Measurements from ENCODE around the gene JUP.
A peak's percentile ranks its signal among the peaks of the same experiment; 100 is the strongest.

JUP gene

DNA sequence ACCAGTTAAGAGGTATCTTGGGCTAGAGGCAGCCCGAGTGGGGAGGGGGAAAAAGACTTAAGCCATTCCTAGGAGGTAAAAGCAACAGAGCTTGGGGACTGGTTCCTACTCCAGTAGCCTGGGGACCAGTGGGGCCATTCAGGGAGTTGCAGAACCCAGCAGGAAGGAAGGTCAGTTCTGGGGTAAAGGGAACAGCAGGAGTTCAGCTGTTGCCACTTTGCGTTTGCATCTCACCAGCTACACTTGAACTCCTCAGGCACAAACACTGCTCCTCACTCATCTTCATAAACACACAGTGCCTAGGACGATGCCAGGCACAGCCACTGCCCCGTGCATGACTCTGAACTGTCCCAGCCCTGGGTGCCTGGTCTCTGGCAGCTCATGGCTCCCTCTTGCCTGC lies 56.0 kb downstream of the JUP start:
- Histone ChIP-seq H3K4me1 (ENCODE audit: control insufficient read depth, insufficient read depth, low read length) (peaks cover 9% of the 10 kb centered on the region), H3K27me3 (replicated peaks; ENCODE audit: control insufficient read depth, insufficient read depth, low read length) (peaks cover 56% of the 10 kb centered on the region), H3K9ac (ENCODE audit: low read length) (no peak overlapping the region), H3K36me3 (ENCODE audit: control insufficient read depth, insufficient read depth, low read length, severe bottlenecking) (no peaks in the 10 kb centered on the region), H3K9me3 (ENCODE audit: control insufficient read depth, low read length) (no peaks in the 10 kb centered on the region), H3K4me3 (ENCODE audit: low read length) (no peak overlapping the region)
- DNase-seq (ENCODE audit: low read depth): no peak

DNA sequence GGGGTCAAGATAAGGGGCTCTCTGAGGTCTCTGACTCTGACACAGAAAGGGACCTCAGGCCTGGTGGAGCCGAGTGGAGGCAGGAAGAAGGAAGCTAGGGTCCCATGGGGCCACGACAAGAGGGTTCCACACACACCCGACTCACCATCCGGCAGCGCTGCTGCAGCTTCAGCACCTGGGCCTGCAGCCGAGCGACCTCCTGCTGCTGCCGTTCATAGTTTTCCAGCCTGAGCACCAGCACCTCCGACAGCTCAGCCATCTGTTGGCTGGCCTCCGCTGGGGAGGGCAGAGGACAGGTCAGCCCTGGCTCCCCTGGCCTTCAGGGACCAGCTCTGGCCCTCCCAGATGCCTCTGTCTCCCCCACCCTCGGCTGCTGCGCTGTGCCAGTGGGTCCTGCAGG lies 58.5 kb downstream of the JUP start:
- peaks cover 63% of the 10 kb centered on the region for H3K27me3 ChIP-seq (replicated peaks; ENCODE audit: control insufficient read depth, insufficient read depth, low read length)
- no peak overlapping the region for H3K9ac ChIP-seq (ENCODE audit: low read length)
- peaks cover 5% of the 10 kb centered on the region for H3K4me1 ChIP-seq (ENCODE audit: control insufficient read depth, insufficient read depth, low read length)
- DNase-seq (ENCODE audit: low read depth): no peak
- H3K36me3 ChIP-seq (ENCODE audit: control insufficient read depth, insufficient read depth, low read length, severe bottlenecking): no peaks in the 10 kb centered on the region
- no peak overlapping the region for H3K4me3 ChIP-seq (ENCODE audit: low read length)
- H3K9me3 ChIP-seq (ENCODE audit: control insufficient read depth, low read length): no peaks in the 10 kb centered on the region

DNA sequence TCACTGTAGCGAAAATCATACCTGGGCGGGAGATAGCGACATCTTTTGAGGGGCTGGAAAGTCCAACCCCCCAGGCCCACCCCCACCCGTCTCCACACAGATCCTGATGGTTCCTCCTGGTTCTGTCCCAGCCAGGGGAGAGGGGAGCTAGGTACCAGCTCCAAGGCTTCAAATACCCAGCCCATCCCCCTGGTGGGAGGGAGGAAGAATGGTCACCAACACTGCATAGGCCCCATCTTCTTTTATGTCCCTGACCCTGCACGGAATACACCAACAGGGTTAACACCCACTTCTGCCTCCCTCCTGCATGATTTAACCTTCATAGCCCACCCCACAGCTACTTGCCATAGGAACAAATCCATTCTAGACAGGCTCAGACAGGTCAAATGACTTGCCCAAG lies 61.4 kb downstream of the JUP start:
- H3K27me3 ChIP-seq (replicated peaks; ENCODE audit: control insufficient read depth, insufficient read depth, low read length): peaks cover 45% of the 10 kb centered on the region
- peaks cover under 1% of the 10 kb centered on the region for H3K4me1 ChIP-seq (ENCODE audit: control insufficient read depth, insufficient read depth, low read length)
- no peak overlapping the region for H3K4me3 ChIP-seq (ENCODE audit: low read length)

DNA sequence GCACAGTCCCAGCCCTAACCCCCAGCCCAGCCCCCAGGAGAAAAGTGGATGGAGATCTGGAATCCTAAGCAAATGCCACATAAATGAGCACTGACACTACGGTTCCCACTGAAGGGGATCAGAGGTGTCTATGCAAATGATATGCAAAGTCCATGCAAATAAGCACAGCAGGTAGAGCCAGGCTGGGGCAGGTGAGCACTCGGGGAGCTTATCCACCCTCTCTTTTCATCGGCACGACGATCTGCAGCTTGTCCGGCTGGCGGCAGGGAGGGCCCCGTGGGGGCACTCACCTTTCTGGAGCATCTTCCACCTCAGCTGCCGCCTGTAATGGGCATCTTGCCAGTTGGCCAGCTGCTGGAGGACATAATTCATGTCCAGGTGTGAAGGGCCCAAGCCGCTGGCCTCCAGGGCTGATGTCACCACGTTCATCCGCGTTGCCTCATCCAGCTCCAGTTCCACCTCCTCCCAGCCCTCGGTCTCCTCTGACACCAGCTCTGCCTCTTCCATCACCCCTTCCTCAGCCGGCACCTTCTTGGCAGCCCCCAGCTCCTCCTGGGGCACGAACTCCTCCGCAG lies 61.9 kb downstream of the JUP start:
- Histone ChIP-seq H3K9ac (ENCODE audit: low read length) (no peak overlapping the region), H3K9me3 (ENCODE audit: control insufficient read depth, low read length) (no peaks in the 10 kb centered on the region), H3K4me3 (ENCODE audit: low read length) (no peak overlapping the region), H3K4me1 (ENCODE audit: control insufficient read depth, insufficient read depth, low read length) (no peaks in the 10 kb centered on the region), H3K27me3 (replicated peaks; ENCODE audit: control insufficient read depth, insufficient read depth, low read length) (peaks cover 43% of the 10 kb centered on the region), H3K36me3 (ENCODE audit: control insufficient read depth, insufficient read depth, low read length, severe bottlenecking) (no peaks in the 10 kb centered on the region)
- DNase-seq (ENCODE audit: low read depth): no peak

More for the DNA sequence above, 61.4 kb downstream of the JUP start:
- DNase-seq (ENCODE audit: low read depth): no peak
- no peaks in the 10 kb centered on the region for H3K9me3 ChIP-seq (ENCODE audit: control insufficient read depth, low read length)
- no peaks in the 10 kb centered on the region for H3K36me3 ChIP-seq (ENCODE audit: control insufficient read depth, insufficient read depth, low read length, severe bottlenecking)
- H3K9ac ChIP-seq (ENCODE audit: low read length): no peak overlapping the region

DNA sequence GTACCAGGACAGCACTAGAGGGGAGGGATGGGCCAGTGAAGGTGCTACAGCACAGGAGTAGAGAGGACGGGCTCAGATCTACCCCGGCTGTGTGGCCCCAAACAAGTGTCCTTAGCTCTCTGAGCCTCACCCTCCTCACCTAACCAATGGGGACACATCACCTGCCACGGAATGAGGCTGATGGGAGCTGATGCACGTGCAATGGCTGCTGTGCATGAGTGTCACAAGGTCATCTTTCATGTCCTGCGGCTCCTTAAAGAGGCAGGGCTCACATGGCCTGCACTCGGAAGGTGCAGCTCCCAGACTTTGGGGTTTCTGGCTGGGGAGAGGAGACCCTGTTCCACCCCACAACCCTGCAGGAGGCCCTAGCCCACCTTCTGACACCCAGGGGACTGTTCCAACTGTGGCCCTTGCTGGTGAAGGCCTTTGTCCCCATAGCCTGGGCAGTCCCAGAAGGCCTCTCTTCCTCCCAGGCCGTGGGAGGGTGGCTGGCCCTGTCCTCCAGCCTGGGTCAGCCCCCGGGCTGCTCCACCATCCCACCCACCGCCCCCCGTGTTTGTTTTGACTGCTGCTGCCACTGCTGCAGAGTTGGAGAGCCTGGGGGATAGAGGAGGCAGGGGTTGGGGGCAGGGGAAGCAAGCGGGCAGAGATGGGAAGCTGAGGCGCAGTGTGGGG lies 62.6 kb downstream of the JUP start:
- no peak overlapping the region for H3K9ac ChIP-seq (ENCODE audit: low read length)
- no peaks in the 10 kb centered on the region for H3K36me3 ChIP-seq (ENCODE audit: control insufficient read depth, insufficient read depth, low read length, severe bottlenecking)
- no peak overlapping the region for H3K4me3 ChIP-seq (ENCODE audit: low read length)
- peaks cover 43% of the 10 kb centered on the region for H3K27me3 ChIP-seq (replicated peaks; ENCODE audit: control insufficient read depth, insufficient read depth, low read length)
- DNase-seq (ENCODE audit: low read depth): no peak
- H3K9me3 ChIP-seq (ENCODE audit: control insufficient read depth, low read length): no peaks in the 10 kb centered on the region
- no peaks in the 10 kb centered on the region for H3K4me1 ChIP-seq (ENCODE audit: control insufficient read depth, insufficient read depth, low read length)

DNA sequence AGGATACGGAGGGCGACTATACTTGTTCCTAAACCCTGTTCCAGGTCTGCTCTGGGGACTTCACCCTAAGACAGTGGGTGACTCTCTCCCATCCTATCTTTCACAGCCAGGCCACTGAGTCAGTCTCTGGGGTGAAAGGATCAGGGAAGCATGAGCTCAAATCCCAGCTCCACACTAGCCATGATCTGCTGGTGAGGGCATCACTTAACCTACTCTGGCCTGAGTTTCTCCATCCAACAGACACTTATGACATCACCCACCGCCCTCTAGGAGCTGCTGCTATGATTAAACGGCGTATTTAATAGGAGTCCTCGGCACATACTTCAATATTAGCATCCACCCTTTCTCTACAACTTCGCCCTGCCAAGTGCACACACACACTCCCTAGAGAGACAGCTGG lies 64.3 kb downstream of the JUP start:
- H3K9me3 ChIP-seq (ENCODE audit: control insufficient read depth, low read length): no peaks in the 10 kb centered on the region
- H3K4me1 ChIP-seq (ENCODE audit: control insufficient read depth, insufficient read depth, low read length): peaks cover 7% of the 10 kb centered on the region
- H3K36me3 ChIP-seq (ENCODE audit: control insufficient read depth, insufficient read depth, low read length, severe bottlenecking): no peaks in the 10 kb centered on the region
- no peak overlapping the region for H3K9ac ChIP-seq (ENCODE audit: low read length)
- peaks cover 38% of the 10 kb centered on the region for H3K27me3 ChIP-seq (replicated peaks; ENCODE audit: control insufficient read depth, insufficient read depth, low read length)
- no peak for DNase-seq (ENCODE audit: low read depth)
- H3K4me3 ChIP-seq (ENCODE audit: low read length): no peak overlapping the region

DNA sequence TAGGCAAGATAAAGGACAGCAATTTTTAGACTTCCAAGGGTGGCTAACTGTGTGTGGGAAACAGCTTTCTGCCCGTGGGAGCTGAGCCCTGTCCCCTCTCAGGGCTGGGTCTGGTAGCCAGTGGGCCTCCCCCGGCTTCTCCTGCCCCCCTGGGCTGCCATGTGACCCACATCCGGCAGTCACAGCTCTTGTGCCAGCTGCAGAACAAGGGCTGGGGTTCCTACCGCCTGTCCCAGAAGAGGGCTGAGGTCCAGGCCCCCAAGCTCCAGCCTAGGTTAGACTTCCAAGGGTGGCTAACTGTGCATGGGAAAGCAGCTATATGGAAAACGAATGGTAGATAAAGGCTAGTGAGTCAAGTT lies 68.2 kb downstream of the JUP start:
- peaks cover 12% of the 10 kb centered on the region for H3K27me3 ChIP-seq (replicated peaks; ENCODE audit: control insufficient read depth, insufficient read depth, low read length)
- no peak overlapping the region for H3K4me3 ChIP-seq (ENCODE audit: low read length)
- H3K9ac ChIP-seq (ENCODE audit: low read length): no peak overlapping the region
- DNase-seq (ENCODE audit: low read depth): no peak
- peaks cover 7% of the 10 kb centered on the region for H3K4me1 ChIP-seq (ENCODE audit: control insufficient read depth, insufficient read depth, low read length)
- H3K9me3 ChIP-seq (ENCODE audit: control insufficient read depth, low read length): no peaks in the 10 kb centered on the region
- no peaks in the 10 kb centered on the region for H3K36me3 ChIP-seq (ENCODE audit: control insufficient read depth, insufficient read depth, low read length, severe bottlenecking)

DNA sequence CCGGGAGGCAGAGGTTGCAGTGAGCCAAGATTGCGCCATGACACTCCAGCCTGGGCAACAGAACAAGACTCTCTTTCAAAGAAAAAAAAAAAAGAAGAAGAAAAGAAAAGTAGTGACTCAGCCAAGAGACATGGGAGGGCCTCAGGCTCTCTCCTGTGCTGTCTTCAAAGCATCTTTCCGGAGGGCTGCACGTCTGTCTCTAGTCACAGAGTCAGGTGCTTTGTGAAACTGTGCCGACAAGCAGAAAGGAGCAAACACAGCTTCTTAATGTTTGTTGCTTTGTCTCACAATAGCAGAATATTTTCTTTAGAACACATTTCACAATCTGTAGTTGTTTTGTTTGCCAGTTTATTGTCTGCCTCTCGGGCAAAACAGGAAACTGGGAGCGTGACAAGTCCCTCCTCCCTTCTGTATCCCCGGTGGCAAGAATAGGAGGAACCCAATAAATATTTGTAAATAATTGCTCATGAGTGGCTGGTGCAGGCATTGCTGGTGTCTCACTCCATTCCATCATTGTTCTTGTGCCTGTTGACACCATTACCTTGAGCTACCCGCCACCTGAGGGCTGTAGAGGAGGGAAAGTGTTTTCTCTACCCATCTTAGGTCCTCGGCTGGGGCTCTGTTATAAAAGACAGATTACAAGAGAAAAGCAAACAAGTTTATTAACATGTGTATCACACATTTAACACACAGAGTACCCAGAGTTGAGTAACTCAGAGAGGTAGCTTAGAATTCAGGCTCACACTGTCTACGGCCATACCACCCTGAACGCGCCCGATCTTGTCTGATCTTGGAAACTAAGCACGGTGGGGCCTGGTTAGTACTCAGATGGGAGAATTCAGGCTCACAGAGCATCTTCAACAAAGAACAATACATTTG lies 68.9 kb downstream of the JUP start:
- H3K9me3 ChIP-seq (ENCODE audit: control insufficient read depth, low read length): no peaks in the 10 kb centered on the region
- peak; percentile 75 for DNase-seq (ENCODE audit: low read depth)
- H3K4me3 ChIP-seq (ENCODE audit: low read length): no peak overlapping the region

DNA sequence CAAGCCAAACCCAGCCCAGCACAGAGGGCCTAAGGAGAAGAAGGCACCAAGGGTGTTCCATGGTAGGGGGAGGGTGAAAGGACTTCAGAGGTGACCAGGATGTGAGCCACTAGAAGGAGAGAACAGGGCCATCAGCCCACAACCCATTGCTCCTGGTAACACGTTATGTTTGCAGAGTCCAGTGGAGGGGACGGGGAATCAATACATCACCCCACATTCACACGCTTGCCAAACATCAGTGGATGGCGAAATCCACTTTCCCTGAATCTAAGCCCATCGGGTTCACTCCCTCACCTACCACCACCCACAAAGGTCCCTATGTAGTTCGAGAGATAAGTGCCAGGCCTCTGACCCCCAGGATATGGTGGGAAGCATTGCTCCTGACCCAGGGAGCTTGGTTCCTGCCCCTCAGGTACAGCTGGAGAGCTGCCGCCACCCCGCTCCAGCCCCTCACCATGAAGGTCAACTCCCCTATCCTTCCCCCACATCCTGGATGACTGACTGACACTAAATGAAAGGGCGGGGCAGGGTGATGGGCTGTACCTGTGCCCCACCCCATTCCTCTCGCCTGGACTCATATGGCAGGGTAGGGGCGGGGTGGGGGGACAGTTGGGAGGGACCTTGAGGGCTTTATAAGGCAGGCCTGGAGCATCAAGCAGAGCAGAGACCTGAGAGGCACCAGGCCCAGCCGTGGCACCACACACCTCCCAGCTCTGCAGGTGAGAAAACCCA lies 74.7 kb downstream of the JUP start, which contains the start of gene GAST:
GAST (plus strand) TSS at position 663 of the 732 bp plus-strand sequence. CDS start 3,106 bp downstream, outside the sequence.
- no peak within 1 kb of the TSS for H3K9ac ChIP-seq (ENCODE audit: low read length)
- DNase-seq (ENCODE audit: low read depth): no peak
- H3K36me3 ChIP-seq (ENCODE audit: control insufficient read depth, insufficient read depth, low read length, severe bottlenecking): no peaks in the 10 kb centered on the region
- no peaks in the 10 kb centered on the region for H3K9me3 ChIP-seq (ENCODE audit: control insufficient read depth, low read length)
- peaks cover 5% of the 10 kb centered on the region for H3K27me3 ChIP-seq (replicated peaks; ENCODE audit: control insufficient read depth, insufficient read depth, low read length)
- no peak within 1 kb of the TSS for H3K4me3 ChIP-seq (ENCODE audit: low read length)
- H3K4me1 ChIP-seq (ENCODE audit: control insufficient read depth, insufficient read depth, low read length): no peaks in the 10 kb centered on the region

More for the DNA sequence above, 68.9 kb downstream of the JUP start:
- H3K9ac ChIP-seq (ENCODE audit: low read length): no peak overlapping the region
- no peaks in the 10 kb centered on the region for H3K36me3 ChIP-seq (ENCODE audit: control insufficient read depth, insufficient read depth, low read length, severe bottlenecking)
- peaks cover 6% of the 10 kb centered on the region for H3K27me3 ChIP-seq (replicated peaks; ENCODE audit: control insufficient read depth, insufficient read depth, low read length)
- H3K4me1 ChIP-seq (ENCODE audit: control insufficient read depth, insufficient read depth, low read length): peaks cover 7% of the 10 kb centered on the region

DNA sequence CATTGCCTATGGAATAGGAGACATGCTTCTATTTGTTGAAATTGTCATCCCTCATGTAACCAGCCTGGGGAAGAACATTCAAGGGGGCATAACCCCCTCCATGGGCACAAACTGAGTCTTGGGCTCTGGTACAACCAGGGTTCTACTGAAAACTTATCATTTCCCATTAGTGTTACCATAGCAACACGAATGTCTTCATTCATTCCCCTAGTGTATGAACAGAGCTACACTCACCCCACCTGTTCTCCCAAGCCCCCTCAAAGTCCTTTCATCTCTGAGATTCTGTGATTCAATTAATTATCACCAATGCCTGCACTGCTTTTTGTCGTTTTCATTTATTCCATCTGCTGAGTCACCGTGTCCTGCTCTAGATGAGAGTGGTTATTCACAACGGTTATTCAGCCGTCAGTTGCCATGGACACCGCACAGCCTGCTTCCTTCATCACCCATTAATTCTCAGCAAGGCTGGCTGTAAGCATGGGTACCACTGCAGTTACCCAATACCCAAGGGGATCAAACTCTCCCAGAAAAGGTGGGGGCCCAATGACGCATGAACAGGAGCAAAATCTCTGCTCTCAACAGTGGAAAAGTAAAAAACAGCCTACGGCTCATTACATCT lies 75.9 kb downstream of the JUP start:
- H3K9ac ChIP-seq (ENCODE audit: low read length): no peak overlapping the region
- H3K9me3 ChIP-seq (ENCODE audit: control insufficient read depth, low read length): no peaks in the 10 kb centered on the region
- H3K36me3 ChIP-seq (ENCODE audit: control insufficient read depth, insufficient read depth, low read length, severe bottlenecking): no peaks in the 10 kb centered on the region
- DNase-seq (ENCODE audit: low read depth): no peak
- H3K27me3 ChIP-seq (replicated peaks; ENCODE audit: control insufficient read depth, insufficient read depth, low read length): peaks cover 5% of the 10 kb centered on the region
- no peak overlapping the region for H3K4me3 ChIP-seq (ENCODE audit: low read length)
- H3K4me1 ChIP-seq (ENCODE audit: control insufficient read depth, insufficient read depth, low read length): no peaks in the 10 kb centered on the region

Measured in adipocyte (in vitro differentiated cells).